ENCODE data around the gene UBE2K.

DNA sequence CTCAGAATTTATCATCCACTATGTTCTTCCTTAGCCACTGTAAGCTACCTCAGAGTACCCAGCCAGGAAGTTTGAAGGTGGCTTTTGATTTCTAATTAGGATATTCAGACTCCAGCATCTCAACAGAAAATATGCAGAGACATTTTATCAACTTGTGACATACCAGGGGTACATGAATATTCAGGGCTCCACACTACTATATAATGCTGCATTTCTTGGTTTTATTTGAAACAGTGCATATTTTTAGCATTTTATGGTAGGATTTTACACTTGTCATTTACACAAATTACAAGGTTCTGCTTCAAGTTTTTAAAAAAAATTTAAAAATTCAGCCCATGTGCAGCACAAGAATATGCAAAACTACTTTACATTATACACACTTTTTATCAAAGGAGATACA lies 124.7 kb downstream of the UBE2K start:
- TF ChIP-seq BHLHE40 (IDR thresholded peaks at IDR 0.05; ENCODE audit: low read length): no peak
- no peak for TF ChIP-seq AHDC1 (CRISPR knock-in tag; IDR thresholded peaks at IDR 0.05; ENCODE audit: borderline replicate concordance)
- TF ChIP-seq TAF1 (CRISPR knock-in tag; IDR thresholded peaks at IDR 0.05): no peak

Data from HepG2 (cell line).